D721Med (cell line): ENCODE results near the gene PSPC1.

ENCODE experiments used
- DNase-seq: peaks from one replicate; pipeline ENCODE4 v3.0.0; 2011; ENCODE audit warnings: low spot score; ENCODE audit not compliant: insufficient read length
- FAIRE-seq: peaks from 2 replicates; lab custom pipeline; 2011; peaks lifted over from hg19 to GRCh38; lab: Jason Lieb, UNC
- TF ChIP-seq, protein P1 (sequence below): IDR thresholded peaks from 2 replicates; pipeline ENCODE4 v1.5.1; 2012; ENCODE audit warnings: mild to moderate bottlenecking, control low read depth; ENCODE audit not compliant: insufficient read depth; ENCODE audit errors: missing control alignments

The PSPC1 gene

DNA sequence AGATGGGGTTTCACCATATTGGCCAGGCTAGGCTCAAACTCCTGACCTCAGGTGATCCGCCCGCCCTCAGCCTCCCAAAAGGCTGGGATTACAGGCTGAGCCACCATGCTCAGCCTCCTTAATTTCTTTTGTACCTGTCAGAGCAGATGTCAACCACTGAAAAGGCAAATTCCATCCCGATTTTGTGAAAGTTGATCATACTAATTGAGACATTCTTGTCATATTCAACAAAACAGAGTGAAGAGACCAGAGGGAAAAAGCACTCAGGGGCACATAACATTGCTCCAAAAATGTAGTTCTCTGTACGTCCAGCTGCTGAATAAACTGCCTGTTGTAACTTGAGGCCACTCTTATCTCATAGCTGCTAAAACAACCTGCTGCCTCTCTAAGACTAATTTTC, 27.4 kb upstream of the PSPC1 start:
- DNase-seq = no peak
- no peak for FAIRE-seq
- TF ChIP-seq, protein P1, sequence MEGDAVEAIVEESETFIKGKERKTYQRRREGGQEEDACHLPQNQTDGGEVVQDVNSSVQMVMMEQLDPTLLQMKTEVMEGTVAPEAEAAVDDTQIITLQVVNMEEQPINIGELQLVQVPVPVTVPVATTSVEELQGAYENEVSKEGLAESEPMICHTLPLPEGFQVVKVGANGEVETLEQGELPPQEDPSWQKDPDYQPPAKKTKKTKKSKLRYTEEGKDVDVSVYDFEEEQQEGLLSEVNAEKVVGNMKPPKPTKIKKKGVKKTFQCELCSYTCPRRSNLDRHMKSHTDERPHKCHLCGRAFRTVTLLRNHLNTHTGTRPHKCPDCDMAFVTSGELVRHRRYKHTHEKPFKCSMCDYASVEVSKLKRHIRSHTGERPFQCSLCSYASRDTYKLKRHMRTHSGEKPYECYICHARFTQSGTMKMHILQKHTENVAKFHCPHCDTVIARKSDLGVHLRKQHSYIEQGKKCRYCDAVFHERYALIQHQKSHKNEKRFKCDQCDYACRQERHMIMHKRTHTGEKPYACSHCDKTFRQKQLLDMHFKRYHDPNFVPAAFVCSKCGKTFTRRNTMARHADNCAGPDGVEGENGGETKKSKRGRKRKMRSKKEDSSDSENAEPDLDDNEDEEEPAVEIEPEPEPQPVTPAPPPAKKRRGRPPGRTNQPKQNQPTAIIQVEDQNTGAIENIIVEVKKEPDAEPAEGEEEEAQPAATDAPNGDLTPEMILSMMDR = no peak

DNA sequence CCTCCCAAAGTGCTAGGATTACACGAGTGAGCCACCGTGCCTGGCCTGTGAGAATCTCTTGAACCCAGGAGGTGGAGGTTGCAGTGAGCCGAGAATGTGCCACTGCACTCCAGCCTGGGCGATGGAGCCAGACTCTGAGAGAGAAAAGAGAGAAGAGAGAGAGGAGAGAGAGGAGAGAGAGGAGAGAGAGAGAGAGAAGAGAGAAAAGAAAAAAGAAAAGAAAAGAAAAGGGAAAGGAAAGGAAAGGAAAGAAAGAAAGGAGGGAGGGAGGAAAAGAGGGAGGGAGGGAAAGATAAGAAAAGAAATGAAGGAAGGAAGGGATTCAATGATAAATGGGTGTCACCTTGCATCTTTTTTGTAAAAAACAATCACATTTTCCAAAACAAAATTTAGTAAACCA, 23.0 kb upstream of the PSPC1 start:
- TF ChIP-seq, protein P1 = no peak
- DNase-seq (no peak), FAIRE-seq (no peak)

DNA sequence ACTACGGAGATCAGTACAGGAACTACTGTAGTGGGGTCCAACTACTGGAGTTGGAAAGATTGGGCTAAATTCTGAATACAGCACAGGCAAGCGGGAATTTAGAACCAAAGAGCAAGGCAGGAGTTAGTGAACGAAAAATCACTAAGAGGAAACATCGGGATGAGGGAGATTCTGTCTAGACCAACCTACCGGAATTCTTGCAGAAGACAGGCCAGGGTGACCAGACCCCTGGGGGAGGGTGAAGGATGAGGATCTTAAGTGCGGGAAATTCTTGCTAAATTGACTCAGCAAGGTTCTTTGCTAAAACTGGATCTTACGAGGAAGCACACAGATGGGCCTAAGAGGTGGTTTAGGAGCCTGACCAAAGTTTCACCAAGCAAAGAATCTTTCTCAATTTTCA, 13.2 kb upstream of the PSPC1 start:
- DNase-seq (no peak), FAIRE-seq (no peak)
- TF ChIP-seq, protein P1 = no peak

DNA sequence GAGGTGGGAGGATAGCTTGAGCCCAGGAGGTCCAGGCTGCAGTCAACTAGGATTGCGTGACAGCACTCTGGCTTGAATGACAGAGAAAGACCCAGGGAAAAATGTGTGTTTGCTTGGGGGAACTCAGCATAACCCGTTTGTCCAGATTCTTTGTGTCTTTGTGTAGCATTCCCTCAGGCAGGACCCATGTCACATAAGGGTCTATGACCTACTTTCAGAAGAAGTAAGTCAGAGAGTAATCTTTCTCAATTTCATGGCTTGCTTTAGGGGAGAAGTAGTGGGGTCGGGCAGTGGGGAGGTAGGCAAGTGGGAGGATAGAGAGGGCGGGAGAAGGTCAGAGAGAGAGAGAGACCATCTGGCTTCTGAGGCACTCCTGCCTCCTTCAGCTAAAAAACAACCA, 11.9 kb upstream of the PSPC1 start:
- DNase-seq = no peak
- FAIRE-seq = no peak
- TF ChIP-seq, protein P1 = no peak

DNA sequence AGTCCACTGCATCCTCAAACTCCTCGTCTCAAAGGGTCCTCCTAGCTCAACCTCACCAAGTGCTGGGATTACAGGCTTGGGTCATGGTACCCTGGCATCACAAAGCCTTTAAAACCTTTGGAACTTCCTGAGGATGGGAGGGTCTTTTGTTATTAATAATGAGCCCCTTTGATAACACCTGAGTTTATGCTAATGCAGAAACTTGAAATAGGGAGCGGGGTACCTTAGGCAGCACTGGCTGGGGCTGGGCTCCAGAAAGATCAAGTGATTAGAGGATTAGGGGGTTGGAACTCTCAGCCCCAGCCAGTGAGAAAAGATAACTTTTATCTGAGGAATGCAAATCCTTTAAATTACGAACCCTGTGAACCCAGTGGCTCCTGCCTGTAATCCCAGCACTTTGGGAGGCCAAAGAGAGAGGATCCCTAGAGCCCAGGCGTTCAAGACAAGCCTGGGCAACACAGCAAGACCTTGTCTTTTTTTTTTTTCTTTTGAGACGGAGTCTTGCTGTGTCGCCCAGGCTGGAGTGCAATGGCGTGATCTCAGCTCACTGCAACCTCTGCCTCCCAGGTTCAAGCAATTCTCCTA, 9.3 kb upstream of the PSPC1 start:
- TF ChIP-seq, protein P1 = no peak
- DNase-seq (no peak), FAIRE-seq (no peak)

DNA sequence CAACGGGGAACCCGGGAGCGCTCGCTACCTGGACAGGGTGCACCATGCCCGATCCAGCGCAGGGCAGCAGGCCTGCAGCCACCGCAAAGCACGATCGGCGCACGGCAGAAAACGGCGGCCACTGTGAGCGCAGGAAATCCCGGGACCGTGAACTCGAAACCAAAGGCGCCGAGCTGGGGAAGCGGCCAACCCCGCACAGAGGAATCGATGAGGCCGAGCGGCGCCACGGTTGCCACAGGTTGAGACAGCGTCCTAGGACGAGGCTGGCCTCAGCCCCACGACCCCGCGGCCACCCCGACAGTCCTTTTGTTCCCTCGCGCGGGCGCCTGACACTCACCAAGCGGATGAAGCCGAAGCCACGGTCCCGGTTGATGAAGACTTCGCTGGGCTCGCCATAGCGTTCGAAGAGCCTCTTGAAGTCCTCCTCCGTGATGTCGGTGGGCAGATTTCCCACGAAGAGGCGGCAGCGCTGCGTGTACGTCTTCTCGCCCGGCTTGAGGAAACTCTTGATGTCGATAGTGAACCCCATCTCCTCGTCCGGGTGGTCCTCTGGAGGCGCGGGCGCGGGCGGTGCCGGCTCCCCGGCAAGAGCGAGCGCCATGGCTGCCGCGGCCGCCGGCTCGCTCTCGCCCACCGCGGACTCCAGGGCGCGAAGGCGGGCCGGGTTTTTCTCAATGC, 557 bp downstream of the PSPC1 start:
- no peak for DNase-seq
- FAIRE-seq = no peak

More for the DNA sequence above, 557 bp downstream of the PSPC1 start:
- TF ChIP-seq, protein P1 = no peak
